T1000 (cell line): ENCODE measurements around the gene NOXA1.
"Not testable (repeated sequence)": the region's sequence is repeated elsewhere in the genome, so short reads cannot be mapped to it uniquely, and the experiment has no call there.

Source experiments
- DNase-seq: peaks from one replicate; lab custom pipeline; 2025; ENCODE audit warnings: mixed read lengths; lab: John Stamatoyannopoulos, UW

Gene NOXA1

DNA sequence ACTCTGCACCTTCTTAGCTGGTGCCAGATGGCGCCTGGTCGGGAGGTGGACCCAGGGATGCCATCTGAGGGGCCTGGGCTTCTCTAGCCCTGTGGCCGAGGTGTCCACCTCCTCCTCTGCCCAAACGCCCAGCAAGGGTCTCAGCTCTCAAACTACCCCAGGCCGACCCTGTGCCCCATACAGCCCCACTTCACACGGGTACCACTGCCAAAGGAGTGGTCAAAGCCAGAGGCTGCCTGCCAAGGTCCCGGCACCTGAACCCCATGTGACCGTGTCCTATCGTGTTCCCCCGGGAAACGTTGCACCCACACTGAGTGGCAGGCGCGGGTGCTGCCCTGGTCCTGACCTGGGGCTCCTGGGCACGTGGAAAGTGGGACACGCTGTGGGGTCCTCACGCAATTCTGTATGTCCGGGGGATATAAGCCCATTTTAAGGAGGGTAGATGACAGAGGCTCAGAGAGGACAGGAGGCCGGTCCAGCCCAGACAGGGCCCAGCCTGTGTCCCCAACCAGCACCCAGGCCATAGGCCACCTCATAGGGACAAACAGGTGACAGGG, 16.0 kb downstream of the NOXA1 start:
- no peak for DNase-seq

DNA sequence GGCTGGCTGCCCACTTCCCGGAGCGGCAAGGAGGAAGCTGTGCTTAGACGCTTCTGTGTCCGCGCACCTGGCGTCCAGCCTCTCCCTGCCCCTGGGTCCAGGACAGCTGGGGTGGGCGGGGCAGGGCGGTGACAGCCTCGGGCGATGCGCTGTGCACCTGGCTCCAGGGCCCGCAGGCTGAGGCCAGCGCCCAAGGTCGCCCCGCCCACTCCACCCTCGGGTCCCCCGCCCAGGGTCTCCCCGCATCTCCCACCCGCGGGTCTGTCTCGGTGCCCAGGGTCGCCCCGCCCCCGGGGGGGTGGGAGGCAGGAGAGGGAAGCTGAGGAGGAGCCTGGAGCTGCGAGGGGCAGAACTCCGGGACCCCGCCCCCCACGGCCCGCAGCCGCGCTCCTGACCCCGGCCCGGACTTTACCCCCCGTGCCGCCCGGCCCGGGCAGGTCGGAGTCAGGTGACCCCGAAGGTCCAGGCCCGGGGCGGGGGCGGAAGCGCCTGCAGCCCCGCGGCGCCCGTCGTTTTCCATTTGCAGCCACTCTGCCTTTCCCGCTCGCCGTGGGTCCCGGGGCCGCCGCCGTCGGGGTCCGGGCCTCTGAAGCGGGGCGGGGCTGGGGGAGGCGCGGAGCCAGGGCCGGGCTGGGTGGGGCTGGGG, 18.2 kb downstream of the NOXA1 start, which contains the start of gene ENTPD8:
TSS of gene ENTPD8 (minus strand) at position 69 of the 646 bp plus-strand sequence. CDS start 3,072 bp downstream, outside the sequence.
- no peak for DNase-seq

DNA sequence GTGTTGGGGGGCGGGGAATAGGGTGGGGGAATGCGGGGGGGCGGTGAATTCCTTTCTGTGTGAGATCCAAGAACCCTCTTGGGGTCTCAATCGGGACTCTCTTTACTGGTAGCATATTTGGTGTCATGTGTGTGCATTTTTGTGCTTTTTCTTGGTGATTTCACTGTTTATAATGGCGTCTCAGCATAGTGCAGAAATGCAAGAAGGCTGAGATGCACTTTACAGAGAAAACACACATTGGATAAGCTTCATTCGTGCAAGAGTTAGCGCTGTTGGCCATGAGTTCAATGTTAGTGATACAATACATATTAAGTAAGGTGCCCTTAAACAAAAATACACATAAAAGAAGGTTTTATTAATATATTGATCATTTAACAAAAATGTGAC, 18.7 kb downstream of the NOXA1 start:
- DNase-seq: no peak

DNA sequence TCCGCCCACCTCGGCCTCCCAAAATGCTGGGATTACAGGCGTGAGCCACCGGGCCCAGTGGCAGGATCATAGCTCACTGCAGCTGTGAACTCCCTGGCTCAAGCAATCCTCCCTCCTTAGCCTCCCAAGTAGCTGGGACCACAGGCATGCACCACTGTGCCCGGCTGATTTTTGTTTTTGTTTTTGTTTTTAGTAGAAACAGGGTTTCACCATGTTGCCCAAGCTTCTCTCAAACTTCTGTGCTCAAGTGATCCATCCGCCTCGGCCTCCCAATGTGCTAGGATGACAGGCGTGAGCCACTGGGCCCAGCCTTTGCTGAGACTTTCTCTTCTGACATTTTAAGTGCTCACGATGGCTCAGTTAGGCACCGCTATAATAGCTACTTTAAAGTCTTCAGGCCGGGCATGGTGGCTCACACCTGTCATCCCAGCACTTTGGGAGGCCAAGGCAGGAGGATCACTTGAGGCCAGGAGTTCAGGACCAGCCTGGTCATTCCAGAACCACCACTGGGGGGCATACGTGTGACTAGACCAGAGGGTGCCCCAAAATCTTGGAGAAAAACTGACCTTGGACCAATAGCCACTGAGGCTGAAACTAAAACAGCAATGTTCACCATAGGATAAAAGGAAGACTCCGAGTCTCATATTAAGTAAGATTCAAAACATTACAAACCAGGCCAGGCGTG, 21.1 kb downstream of the NOXA1 start:
- no peak for DNase-seq

GRCh38 chr9:137445275-137445807, 22.1 kb downstream of the NOXA1 start:
- DNase-seq: peak; percentile 72

GRCh38 chr9:137445930-137446431, 22.8 kb downstream of the NOXA1 start:
- DNase-seq: no peak

GRCh38 chr9:137446851-137447471, 23.8 kb downstream of the NOXA1 start:
- no peak for DNase-seq

GRCh38 chr9:137447722-137448601, 24.8 kb downstream of the NOXA1 start:
- no peak for DNase-seq

GRCh38 chr9:137448602-137448962, 25.4 kb downstream of the NOXA1 start:
- DNase-seq: no peak

- DNase-seq: no peak
Observed at GRCh38 chr9:137449081-137449844, 26.1 kb downstream of the NOXA1 start.

DNA sequence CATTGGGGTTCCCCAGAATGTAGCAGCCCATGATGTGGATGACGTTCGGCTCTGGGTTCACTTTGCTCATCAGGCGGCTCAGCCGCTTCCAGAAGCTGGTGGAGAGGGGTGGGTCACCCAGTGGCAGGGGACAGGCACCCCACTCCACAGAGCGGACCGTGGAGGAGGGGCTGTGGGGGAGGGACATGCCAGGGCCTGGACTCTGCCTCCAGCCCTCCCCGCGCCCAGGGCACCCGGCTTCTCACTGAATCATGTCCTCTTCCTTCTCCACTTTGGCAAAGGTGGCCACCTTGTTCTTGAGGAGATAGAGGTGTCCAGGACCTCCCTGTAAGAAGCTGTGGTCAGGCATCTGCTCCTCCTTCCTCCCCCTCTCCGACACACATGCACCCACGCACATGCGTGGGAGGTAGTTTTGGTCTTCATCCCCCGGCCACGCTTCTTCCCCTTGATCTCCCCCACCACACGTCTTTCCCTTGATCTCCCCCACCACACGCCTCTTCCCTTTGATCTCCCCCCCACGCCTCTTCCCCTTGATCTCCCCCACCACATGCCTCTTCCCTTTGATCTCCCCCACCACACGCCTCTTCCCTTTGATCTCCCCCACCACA, 26.8 kb downstream of the NOXA1 start:
- DNase-seq: no peak

- DNase-seq: not testable (repeated sequence)
Observed at GRCh38 chr9:137450539-137451222, 27.5 kb downstream of the NOXA1 start.

GRCh38 chr9:137451264-137452005, 28.2 kb downstream of the NOXA1 start:
- not testable (repeated sequence) for DNase-seq

GRCh38 chr9:137452006-137452760, 29.0 kb downstream of the NOXA1 start:
- no peak for DNase-seq

DNA sequence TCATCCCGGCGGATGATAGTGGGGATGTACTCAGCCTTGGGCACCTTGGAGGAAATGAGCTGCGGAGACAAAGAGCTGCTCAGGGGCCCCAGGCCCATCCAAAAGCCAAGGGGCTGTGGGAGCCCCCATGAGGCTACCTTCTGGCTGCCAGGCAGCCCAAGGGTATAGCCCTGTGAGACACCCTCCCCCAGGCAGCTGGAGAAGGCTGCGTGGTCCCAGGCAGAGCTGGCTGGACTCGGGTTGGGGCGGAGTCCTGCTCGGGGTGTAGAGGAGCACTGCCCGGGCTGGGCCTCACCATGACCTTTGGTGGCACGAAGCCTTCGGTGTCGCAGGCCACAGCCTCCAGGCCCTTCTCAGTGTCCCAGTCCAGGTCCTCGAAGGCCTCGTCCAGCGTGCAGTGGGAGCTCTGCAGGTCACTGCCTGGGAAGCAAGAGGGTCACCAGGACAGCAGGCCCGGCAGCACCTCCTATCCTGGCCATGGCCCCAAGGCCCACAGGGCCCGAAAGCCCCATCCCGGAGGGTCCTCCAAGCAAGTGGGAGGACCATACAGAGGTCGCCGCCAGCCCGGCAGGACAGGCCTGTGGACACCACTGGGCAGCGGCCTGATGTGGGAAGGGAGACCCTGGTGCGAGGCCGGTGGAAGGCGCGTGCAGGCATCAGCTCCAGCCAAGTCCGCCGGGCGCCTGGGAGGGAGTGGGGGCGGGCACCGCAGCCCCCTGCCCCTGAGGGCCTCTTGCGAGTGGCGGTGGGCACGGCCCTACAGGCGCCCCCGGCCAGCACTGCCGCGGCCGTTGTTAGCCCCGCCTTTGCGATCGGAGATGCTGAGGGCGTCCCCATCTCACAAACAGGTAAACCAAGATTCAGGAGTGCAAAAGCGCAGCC, 29.8 kb downstream of the NOXA1 start:
- no peak for DNase-seq

DNA sequence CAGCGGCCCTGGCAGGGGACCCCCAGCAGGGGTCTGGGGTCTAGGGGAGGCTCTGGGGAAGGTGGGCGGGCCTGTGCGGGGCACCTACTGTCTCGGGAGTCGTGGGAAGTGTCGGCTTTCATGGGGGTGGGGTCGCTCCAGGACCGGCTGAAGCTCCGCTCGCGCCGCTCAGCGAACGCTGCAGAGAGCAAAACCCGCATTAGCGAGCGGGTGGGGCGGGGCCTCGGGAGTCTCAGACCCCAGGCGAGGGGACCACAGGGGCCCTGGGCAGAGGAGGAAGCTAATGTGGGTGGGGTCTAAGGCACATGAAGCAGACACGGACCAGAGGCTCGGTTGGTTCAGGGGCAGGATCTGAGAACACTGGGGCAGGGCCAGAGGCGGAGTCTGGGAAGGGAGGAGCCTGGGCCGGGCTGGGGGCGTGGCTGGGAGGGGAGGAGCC, 30.5 kb downstream of the NOXA1 start:
- DNase-seq: peak; percentile 25

- no peak for DNase-seq
Observed at GRCh38 chr9:137454145-137454596, 31.0 kb downstream of the NOXA1 start.
